ENCODE data around the gene SLC17A4.

SLC17A4 gene

DNA sequence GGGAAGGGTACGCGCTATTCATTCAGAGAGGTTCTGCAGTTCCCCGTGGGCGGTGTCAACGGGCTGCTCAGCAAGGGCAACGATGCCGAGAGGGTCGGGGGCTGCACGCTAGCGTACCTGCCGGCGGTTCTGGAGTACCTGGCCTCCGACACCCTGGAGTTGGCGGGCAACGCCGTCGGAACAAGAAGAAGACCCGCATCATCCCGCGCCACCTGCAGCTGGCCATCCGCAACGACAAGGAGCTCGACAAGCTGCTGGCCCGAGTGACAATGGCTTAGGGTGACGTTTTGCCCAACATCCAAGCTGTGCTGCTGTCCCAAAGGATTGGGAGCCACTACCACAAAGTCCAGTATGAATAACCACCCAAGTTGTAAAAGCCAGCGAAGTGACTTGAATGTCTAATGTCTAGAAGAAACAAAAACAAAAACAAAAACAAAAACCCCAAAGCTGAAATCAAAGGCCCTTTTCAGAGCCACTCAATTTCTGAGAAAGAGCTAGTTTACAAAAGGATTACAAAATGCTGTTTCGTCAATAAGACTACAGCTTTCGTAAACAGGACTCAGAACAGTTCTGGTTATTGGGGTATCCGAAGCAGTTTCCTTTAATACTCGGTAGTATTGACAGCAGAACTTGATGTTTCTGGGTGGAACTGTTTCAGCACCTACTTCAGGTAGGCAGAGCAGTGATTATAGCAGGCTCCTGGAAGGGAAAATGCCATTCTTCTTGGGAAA lies 21.9 kb upstream of the SLC17A4 start:
- no peak overlapping the region for H3K4me3 ChIP-seq (ENCODE audit: low read length, poor library complexity, severe bottlenecking)

GRCh38 chr6:25735261-25735660 lies 19.3 kb upstream of the SLC17A4 start:
- Histone ChIP-seq H3K9ac (ENCODE audit: low read depth, low read length, poor library complexity, severe bottlenecking) (no peak overlapping the region), H3K4me3 (ENCODE audit: low read length, poor library complexity, severe bottlenecking) (no peak overlapping the region), H3K9me2 (replicated peaks; ENCODE audit: low read depth, low read length) (no peaks in the 10 kb centered on the region), H3K27me3 (ENCODE audit: insufficient read depth, low read length, poor library complexity, severe bottlenecking) (peaks cover 6% of the 10 kb centered on the region), H4K20me1 (ENCODE audit: insufficient read depth, low read length, poor library complexity, severe bottlenecking) (no peaks in the 10 kb centered on the region), H3K4me1 (ENCODE audit: insufficient read depth, low read length, poor library complexity, severe bottlenecking) (no peaks in the 10 kb centered on the region), H2AFZ (ENCODE audit: low read length) (no peak overlapping the region), H3F3A (ENCODE audit: low read depth) (no peaks in the 10 kb centered on the region), H3K36me3 (ENCODE audit: insufficient read depth, low read length) (no peaks in the 10 kb centered on the region), H3K4me2 (ENCODE audit: low read depth, low read length, poor library complexity, severe bottlenecking) (no peak overlapping the region), H3K79me2 (ENCODE audit: insufficient read depth, low read length) (no peaks in the 10 kb centered on the region), H3K9me3 (ENCODE audit: insufficient read depth, low read depth, low read length) (peaks cover 14% of the 10 kb centered on the region; the same call in 1 of the 2 replicates)
- TF ChIP-seq EZH2phosphoT487 (IDR thresholded peaks at IDR 0.05; ENCODE audit: borderline replicate concordance) (no peak), CTCF (conservative IDR thresholded peaks at IDR 0.05; ENCODE audit: low read length) (no peak)

More for the DNA sequence above, 21.9 kb upstream of the SLC17A4 start:
- H3K9me3 ChIP-seq (ENCODE audit: insufficient read depth, low read depth, low read length): peaks cover 12% of the 10 kb centered on the region; the same call in 1 of the 2 replicates
- H4K20me1 ChIP-seq (ENCODE audit: insufficient read depth, low read length, poor library complexity, severe bottlenecking): no peaks in the 10 kb centered on the region
- no peaks in the 10 kb centered on the region for H3K9me2 ChIP-seq (replicated peaks; ENCODE audit: low read depth, low read length)
- no peak overlapping the region for H3K4me2 ChIP-seq (ENCODE audit: low read depth, low read length, poor library complexity, severe bottlenecking)
- peaks cover 6% of the 10 kb centered on the region for H3K27me3 ChIP-seq (ENCODE audit: insufficient read depth, low read length, poor library complexity, severe bottlenecking)
- H3K4me1 ChIP-seq (ENCODE audit: insufficient read depth, low read length, poor library complexity, severe bottlenecking): no peaks in the 10 kb centered on the region
- TF ChIP-seq EZH2phosphoT487 (IDR thresholded peaks at IDR 0.05; ENCODE audit: borderline replicate concordance) (no peak), CTCF (conservative IDR thresholded peaks at IDR 0.05; ENCODE audit: low read length) (no peak)
- H3K36me3 ChIP-seq (ENCODE audit: insufficient read depth, low read length): no peaks in the 10 kb centered on the region
- H3K9ac ChIP-seq (ENCODE audit: low read depth, low read length, poor library complexity, severe bottlenecking): no peak overlapping the region
- H3F3A ChIP-seq (ENCODE audit: low read depth): no peaks in the 10 kb centered on the region
- H2AFZ ChIP-seq (ENCODE audit: low read length): no peak overlapping the region
- H3K79me2 ChIP-seq (ENCODE audit: insufficient read depth, low read length): no peaks in the 10 kb centered on the region

DNA sequence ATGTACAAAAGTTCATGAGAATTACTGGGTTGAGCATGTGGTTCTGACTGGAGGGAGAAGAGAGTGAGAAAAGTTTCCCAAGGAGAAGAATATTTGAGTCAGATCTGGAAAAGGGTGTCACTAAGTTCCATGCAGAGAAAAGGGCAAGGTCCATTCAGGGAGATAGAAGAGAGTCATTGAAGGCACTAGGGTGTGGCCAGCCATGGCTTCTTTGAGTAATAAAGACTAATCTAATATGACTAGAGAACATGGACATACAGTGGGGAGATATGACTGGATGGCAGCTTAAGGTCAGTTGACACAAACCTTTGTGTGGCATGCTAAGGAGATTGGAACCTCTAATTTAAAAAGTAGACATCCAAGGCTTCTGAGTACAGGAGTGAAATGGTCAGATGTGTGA lies 10.7 kb upstream of the SLC17A4 start:
- TF ChIP-seq CTCF (conservative IDR thresholded peaks at IDR 0.05; ENCODE audit: low read length) (no peak), EZH2phosphoT487 (IDR thresholded peaks at IDR 0.05; ENCODE audit: borderline replicate concordance) (no peak)
- no peaks in the 10 kb centered on the region for H4K20me1 ChIP-seq (ENCODE audit: insufficient read depth, low read length, poor library complexity, severe bottlenecking)
- H3K9me3 ChIP-seq (ENCODE audit: insufficient read depth, low read depth, low read length): no peaks in the 10 kb centered on the region
- H3K9me2 ChIP-seq (replicated peaks; ENCODE audit: low read depth, low read length): no peaks in the 10 kb centered on the region
- H3K27me3 ChIP-seq (ENCODE audit: insufficient read depth, low read length, poor library complexity, severe bottlenecking): no peaks in the 10 kb centered on the region
- no peak overlapping the region for H3K4me2 ChIP-seq (ENCODE audit: low read depth, low read length, poor library complexity, severe bottlenecking)
- no peaks in the 10 kb centered on the region for H3K36me3 ChIP-seq (ENCODE audit: insufficient read depth, low read length)
- no peak overlapping the region for H2AFZ ChIP-seq (ENCODE audit: low read length)
- H3K79me2 ChIP-seq (ENCODE audit: insufficient read depth, low read length): no peaks in the 10 kb centered on the region
- no peak overlapping the region for H3K9ac ChIP-seq (ENCODE audit: low read depth, low read length, poor library complexity, severe bottlenecking)
- H3K4me1 ChIP-seq (ENCODE audit: insufficient read depth, low read length, poor library complexity, severe bottlenecking): no peaks in the 10 kb centered on the region
- H3F3A ChIP-seq (ENCODE audit: low read depth): no peaks in the 10 kb centered on the region
- H3K4me3 ChIP-seq (ENCODE audit: low read length, poor library complexity, severe bottlenecking): no peak overlapping the region

Data from Loucy (cell line).